GM19099 (cell line): Measurements from ENCODE around the gene KRTAP19-1.

ENCODE experiments used
- POLR2A ChIP-seq: IDR thresholded peaks from 3 replicates; pipeline ENCODE4 v1.6.1; 2011; ENCODE audit warnings: low read depth; ENCODE audit not compliant: insufficient read length; ENCODE audit errors: extremely low read depth

Gene KRTAP19-1

DNA sequence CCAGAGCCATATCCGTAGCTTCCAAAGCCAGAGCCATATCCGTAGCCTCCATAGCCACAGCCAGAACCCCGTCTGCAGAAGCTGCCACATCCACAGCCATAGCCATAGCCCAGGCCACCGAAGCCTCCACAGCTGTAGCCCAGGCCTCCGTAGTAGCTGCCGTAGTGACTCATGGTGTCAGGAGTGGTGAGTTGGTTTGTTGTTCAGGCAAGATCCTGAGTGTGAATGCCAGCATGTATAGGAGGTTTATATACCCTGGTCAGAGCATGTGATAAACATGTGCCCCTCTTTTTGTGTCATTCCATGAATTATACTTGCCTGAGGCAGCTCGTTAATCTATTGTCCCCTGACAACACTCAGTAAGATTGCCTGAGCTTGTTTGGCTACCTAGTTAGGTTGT lies at the start of gene KRTAP19-1:
KRTAP19-1 (minus strand) TSS at position 223 of the 400 bp plus-strand sequence; CDS start at position 173, 50 bp downstream.
- no peak for TF ChIP-seq POLR2A

DNA sequence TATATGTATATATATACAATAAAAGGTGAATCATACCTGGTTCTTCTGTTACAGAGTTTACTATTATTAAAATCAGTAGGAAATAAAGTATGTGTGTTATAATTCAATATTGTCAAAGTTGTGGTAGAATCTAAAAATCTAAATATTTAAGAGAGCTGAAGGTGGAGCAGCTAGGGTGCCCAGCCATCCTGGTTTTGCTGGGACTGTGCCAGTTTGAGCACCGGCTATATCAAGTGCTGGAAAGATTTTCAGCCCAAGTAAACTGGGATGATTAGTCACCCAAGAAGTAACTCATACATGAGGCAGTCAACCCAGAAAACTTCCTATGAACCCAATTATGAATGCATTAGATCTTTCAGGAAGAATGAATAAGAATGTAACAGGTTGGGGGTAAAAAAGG lies 38.7 kb upstream of the KRTAP19-1 start:
- TF ChIP-seq POLR2A, result no peak

DNA sequence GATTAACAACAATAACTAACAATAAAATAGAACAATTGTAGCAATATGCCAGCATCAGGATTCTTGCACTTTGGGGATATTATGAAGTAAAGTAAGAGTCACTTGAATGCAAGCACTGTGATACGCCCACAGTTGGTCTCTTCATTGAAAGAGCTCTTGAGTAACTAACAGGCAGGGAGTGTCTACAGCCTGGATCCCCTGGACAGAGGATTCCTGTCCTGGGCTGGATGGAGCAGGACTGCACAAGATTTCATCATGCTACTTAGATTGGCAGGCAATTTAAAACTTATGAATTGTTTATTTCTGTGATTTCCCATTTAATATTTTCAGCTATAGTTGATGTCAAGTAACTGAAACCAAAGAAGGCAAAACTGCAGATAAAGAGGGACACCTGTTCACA lies 35.5 kb upstream of the KRTAP19-1 start:
- TF ChIP-seq POLR2A, result no peak

DNA sequence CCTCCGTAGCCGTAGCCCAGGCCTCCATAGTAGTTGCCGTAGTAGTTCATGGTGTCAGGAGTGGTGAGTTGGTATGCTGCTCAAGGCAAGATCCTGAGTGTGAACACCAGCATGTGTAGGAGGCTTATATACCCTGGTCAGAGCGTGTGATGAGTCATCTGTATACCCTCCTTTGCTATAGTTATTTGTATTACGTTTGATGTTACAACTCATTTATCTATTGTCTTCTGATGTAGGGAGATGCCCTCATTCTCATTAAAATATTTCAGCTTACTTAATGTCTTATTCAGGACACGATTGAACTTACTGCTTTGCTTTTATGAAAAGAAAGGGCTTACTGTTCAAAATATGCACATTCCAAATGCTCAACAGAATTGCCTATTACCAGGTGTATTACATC lies 21.9 kb upstream of the KRTAP19-1 start, which contains the start of gene KRTAP19-5:
KRTAP19-5 (minus strand) TSS at position 101 of the 400 bp plus-strand sequence; CDS start at position 50, 51 bp downstream.
- TF ChIP-seq POLR2A, result no peak

DNA sequence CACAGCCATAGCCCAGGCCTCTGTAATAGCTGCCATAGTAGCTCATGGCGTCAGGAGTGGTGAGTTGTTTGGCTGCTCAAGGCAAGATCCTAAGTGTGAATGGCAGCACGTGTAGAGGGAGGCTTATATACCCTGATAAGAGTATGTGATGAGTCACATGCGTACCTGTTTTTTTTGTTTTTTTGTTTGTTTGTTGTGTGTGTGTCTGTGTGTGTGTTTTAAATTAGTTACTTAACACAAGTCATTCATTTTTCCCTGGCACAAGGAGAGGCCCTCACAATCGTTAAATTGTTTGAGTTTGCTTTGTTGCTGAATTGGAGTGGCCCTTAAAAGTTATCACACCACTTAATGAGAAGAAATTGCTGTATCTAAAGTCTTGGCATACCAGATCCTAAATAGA lies 16.9 kb upstream of the KRTAP19-1 start, which contains the start of gene KRTAP19-4:
KRTAP19-4 (minus strand) TSS at position 101 of the 400 bp plus-strand sequence; CDS start at position 46, 55 bp downstream.
- TF ChIP-seq POLR2A, result no peak

DNA sequence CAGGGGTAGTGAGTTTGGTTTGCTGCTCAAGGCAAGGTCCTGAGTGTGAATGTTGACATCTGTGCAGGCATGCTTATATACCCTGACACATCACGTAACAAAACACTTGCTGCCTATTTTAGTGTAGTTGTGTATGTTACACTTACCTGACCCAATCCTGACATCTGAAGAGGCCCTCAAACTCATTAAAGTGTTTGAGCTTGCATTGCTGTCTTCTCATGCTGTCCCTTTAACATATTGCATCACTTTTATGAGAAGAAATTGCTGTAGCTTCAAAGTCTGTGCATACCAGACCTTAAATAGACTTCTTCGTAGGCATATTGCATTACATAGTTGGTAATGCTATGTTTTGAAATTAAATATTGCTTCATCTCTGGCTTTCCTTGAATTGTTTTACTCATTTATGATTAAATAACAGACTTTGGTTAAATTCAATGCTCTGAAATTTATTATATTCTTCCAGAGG lies 11.8 kb upstream of the KRTAP19-1 start, which contains the start of gene KRTAP19-3:
KRTAP19-3 (minus strand) TSS at position 51 of the 466 bp plus-strand sequence. CDS start 56 bp downstream, outside the sequence.
- TF ChIP-seq POLR2A, result no peak

DNA sequence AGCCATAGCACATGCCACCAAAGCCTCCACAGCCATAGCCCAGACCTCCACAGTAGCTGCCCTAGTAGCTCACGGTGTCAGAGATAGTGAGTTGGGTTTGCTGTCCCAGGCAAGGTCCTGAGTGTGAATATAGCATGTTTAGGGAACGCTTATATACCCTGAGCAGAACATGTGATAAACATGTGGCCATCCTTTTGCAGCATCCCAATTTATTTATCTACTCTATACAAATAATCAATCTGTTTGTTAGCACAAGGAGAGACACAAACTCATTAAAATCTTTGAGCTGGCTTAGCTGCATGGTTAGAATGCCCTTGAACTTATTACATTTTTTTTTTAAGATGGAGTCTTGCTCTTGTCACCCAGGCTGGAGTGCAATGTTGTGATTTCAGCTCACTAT lies 7.2 kb upstream of the KRTAP19-1 start, which contains the start of gene KRTAP19-2:
KRTAP19-2 (minus strand) TSS at position 101 of the 400 bp plus-strand sequence; CDS start at position 13, 88 bp downstream.
- no peak for TF ChIP-seq POLR2A

DNA sequence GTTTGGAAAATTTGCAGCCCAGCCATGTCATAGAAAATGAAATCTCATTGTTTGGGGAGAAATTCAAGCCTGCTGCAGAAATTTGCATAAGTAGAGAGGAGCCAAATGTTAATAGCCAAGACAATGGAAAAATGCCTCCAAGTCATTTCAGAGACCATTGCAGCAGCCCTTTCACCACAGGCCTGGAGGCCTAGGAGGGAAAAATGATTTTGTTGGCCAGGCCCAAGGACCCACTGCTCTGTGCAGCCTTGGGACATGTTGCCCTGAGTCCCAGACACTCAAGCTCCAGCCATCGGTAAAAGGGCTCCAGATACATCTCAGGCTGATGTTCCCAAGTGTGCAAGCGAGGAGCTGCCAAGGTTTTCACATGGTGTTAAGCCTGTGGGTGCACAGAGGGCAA lies 6.0 kb upstream of the KRTAP19-1 start:
- no peak for TF ChIP-seq POLR2A

DNA sequence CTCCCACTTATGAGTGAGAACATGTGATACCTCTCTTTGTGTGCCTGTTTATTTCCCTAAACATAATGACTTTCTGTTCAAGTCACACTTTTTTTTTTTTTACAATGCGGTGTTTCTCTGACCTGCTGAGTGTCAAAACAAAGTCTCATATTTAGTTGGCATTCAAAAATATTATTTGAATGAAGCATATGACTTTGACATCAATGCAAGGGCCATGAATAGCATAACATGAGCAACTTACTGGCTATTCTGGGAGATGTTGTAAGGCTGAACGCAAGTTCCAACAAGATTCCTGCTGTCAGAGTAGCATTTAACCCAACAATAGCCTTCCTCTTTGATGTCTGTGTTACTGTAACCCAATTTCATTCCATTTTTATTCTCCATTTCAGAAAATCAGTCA lies 2.0 kb upstream of the KRTAP19-1 start:
- TF ChIP-seq POLR2A, result no peak

DNA sequence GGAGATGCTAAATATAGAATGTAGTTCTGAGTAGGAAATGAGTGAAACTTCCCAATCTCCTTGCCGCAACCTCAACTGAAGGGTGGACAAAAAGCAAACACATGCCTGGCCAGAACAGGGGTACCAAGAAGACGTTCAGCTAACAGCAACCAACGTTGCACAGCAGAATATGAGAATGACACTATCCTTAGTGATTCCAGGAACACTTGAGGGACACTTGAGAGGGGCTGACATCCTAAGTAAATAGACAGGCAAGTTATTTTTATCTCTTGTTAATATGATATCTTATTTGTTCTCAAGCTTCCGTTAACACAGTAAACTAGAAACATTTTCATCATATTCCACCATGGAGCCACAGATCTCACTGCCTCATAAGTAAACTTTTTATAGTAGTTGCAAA lies 908 bp downstream of the KRTAP19-1 start:
- no peak for TF ChIP-seq POLR2A

DNA sequence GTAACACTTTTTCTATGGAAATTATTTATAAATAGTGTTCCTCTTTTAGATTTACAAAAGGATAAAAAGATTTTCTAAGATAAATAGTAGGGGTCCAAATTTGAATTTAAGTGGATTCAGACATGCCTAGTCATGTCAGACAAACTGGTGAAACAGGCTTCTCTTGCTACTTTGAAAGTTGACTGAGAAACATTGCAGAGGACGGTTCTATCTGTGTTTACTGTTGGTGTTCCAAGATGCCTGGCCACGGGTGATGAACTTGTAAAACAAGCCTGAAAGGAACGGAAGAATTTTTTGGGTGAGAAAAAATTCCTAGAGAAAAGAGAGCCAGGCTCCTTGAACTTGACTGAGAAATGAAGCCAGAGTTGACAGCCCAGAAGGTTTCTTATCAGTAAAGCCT lies 2.2 kb downstream of the KRTAP19-1 start:
- no peak for TF ChIP-seq POLR2A

DNA sequence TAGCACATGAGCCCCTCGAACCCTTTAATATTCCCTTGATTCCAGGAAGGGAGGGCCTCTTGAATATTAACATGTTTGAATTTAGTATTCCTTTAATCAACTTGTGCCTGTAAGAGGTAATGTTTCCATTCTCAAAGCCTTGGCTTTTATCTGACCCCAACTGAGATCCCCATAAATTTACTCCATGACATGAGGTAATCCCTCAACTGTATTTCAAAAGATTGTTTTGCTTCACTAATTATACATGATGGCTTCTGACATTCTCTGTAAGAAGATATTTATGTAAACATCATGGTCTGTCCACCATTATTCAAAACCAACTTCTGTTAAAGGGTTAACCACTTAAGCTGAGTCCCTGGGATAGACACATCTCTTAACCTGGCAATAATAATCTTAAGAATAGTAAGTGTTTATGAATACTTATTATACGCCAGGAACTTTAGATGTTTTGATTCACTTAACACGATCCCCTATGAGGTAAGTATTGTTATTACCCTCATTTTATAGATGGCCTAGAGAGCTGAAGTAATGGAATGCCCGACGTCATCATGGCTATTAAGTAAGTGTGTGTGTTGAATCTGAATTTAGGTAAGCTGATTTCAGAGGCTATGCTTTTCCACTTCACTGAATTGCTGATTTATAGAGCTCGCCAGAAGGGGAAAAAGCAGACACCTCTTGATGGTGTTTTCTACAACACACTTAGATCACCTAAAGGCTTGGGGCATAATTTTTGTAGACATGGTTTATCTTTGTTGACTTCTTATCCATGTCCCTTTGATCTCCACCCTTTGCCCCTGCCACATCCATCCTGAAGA lies 11.1 kb downstream of the KRTAP19-1 start:
- TF ChIP-seq POLR2A, result no peak

DNA sequence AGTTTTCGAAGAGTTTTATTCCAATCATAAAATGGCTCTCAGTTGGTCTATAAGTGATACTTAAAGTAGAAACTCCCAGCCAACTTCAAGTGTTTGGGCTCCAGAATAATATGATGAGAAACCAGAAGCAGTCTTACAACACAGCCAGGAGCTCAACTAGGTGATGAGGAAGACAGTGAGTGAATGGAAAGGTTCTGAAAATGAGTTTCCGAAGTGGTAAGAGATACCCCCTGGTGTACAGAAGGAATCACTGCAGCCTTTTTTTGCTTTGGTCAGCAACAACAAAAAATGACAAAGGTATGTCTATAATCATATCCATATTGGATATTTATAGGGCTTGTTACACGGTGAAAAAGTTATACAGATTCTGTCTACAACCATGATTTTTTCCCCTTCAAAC lies 16.5 kb downstream of the KRTAP19-1 start:
- TF ChIP-seq POLR2A, result no peak

DNA sequence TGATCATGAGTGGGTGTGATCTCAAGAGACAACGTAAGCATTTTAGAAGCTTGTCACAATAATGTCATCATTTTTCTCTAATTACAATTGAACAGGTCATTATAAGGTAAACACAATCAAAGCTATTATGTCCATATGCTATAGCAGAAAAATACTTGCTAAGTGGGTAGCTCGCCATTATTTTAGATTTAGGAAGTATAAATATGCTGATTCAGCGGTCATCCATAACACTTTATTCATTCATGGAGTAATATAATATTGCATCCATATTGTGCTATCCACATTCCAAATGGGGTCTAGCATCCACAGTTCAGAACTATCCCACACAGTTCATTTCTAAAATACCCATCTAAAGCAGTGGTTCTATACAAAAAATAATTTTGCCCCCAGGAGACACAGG lies 31.7 kb downstream of the KRTAP19-1 start:
- TF ChIP-seq POLR2A, result no peak

DNA sequence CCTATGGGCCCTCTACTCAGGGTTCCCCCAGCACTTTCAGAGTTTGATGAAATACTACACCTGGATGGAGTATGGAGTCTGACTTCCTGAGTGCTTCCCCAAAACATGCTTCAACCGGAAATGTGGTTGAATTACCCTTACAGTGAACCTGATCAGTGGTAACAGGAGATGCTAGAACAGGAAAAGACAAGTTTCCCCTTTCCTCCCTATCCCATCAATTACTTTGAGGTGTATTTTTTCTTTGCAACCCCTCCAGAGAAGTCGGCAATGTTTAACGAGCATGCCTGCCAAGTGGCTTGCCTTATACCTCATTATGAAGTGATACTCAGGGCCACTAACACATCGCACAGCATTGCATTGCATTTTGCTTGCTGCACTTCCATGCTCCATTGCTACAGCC lies 33.1 kb downstream of the KRTAP19-1 start:
- TF ChIP-seq POLR2A, result no peak

DNA sequence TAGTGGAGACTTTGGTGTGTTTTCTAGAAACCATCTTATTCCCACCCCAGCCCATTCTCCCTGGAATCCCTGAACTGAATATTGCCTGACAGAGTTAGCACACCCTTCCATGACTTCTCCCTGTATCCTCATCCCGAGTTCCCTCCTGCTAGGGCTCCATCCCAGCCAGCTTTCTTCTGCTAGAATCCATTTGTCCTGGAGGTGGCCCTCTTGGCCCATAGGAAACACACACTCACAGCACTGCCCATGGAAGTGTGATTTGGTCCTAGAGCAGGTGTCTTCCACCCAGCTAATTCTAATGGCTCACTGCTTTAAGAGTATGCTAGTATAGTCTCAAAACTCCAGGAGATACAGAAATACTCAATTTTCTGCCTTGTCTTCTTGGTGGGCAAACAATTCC lies 36.0 kb downstream of the KRTAP19-1 start:
- TF ChIP-seq POLR2A, result no peak
